Fibroblast of lung (primary cell): ENCODE measurements around the gene UQCRQ. TPM values are rescaled to one million over a fixed set of nuclear protein-coding genes. Genes with fewer than 3 reads are reported as not detected.

Source experiments
- DNase-seq, 2 donors: peaks; one replicate each; pipeline versions ENCODE4 v3.0.0 to v3.0.0-alpha.2; 2010; ENCODE audit warnings: low read depth in 2 of 2
- H2AFZ ChIP-seq: 2 replicates; pipeline ENCODE4 v1.5.1; 2012; ENCODE audit warnings: low read length, control low read depth, inconsistent platforms
- H3K27ac ChIP-seq: 2 replicates; pipeline ENCODE4 v1.5.1; 2011; ENCODE audit warnings: low read length, control low read depth; ENCODE audit not compliant: insufficient read depth
- H3K27me3 ChIP-seq: 2 replicates; pipeline ENCODE4 v1.5.1; 2011; ENCODE audit warnings: mild to moderate bottlenecking, low read length; ENCODE audit not compliant: control insufficient read depth, insufficient read depth
- H3K36me3 ChIP-seq: 2 replicates; pipeline ENCODE4 v1.5.1; 2011; ENCODE audit warnings: low read length; ENCODE audit not compliant: control insufficient read depth, insufficient read depth
- H3K4me1 ChIP-seq: 2 replicates; pipeline ENCODE4 v1.5.1; 2011; ENCODE audit warnings: low read length; ENCODE audit not compliant: control insufficient read depth, insufficient read depth; ENCODE audit errors: extremely low read depth
- H3K4me2 ChIP-seq: 2 replicates; pipeline ENCODE4 v1.5.1; 2011; ENCODE audit warnings: low read length, control low read depth; ENCODE audit not compliant: insufficient read depth; ENCODE audit errors: extremely low read depth
- H3K4me3 ChIP-seq, 4 experiments: fragments of 200-600 bp in 1 of 4; sonication (generic) in 1 of 4; replicated peaks in 1 of 4; 2 replicates each; pipeline ENCODE4 v1.5.1; 2011 to 2016; ENCODE audit warnings: low read length in 4 of 4, low read depth in 3 of 4, mild to moderate bottlenecking in 3 of 4, control low read depth in 2 of 4, inconsistent platforms in 1 of 4, mixed read lengths in 1 of 4; ENCODE audit not compliant: insufficient read depth in 1 of 4; ENCODE audit errors: control extremely low read depth in 1 of 4
- H3K79me2 ChIP-seq: 2 replicates; pipeline ENCODE4 v1.5.1; 2012; ENCODE audit warnings: mild to moderate bottlenecking, low read length, inconsistent platforms; ENCODE audit not compliant: control insufficient read depth, insufficient read depth
- H3K9ac ChIP-seq: 2 replicates; pipeline ENCODE4 v1.5.1; 2011; ENCODE audit warnings: mild to moderate bottlenecking, low read length, control low read depth; ENCODE audit not compliant: insufficient read depth
- H3K9me3 ChIP-seq: 2 replicates; pipeline ENCODE4 v1.5.1; 2012; ENCODE audit warnings: low read depth, low read length; ENCODE audit not compliant: control insufficient read depth, insufficient read depth
- H4K20me1 ChIP-seq: 2 replicates; pipeline ENCODE4 v1.5.1; 2011; ENCODE audit warnings: low read length; ENCODE audit not compliant: control insufficient read depth, insufficient read depth; ENCODE audit errors: extremely low read depth
- EZH2 ChIP-seq: IDR thresholded peaks from 2 replicates; pipeline ENCODE4 v1.5.1; 2012; ENCODE audit warnings: low read length, control low read depth, mild to moderate bottlenecking; ENCODE audit errors: missing control alignments
- polyA plus RNA-seq, 2 donors: library from polyadenylated mRNA; depleted of rRNA in 1 of 2; stranded (reverse) in 1 of 2; unstranded in 1 of 2; fragments of >200 nt; gene quantifications; 2 replicates each; pipeline ENCODE4 v1.2.1, GENCODE V29; 2011 to 2012; ENCODE audit warnings: missing spikeins in 1 of 2
- total RNA-seq: library from RNA; depleted of rRNA; stranded (reverse); fragments of >200 nt; gene quantifications from 2 replicates; pipeline ENCODE4 v1.2.1, GENCODE V29; 2014
- TF ChIP-seq, protein P1 (sequence below), 2 donors: IDR thresholded peaks in 1 of 2; conservative IDR thresholded peaks in 1 of 2; 1 replicate in 1 of 2; 2 replicates in 1 of 2; pipeline ENCODE4 v1.5.1; 2011 to 2012; ENCODE audit warnings: low read length in 2 of 2, control low read depth in 1 of 2, inconsistent platforms in 1 of 2, low read depth in 1 of 2, mild to moderate bottlenecking in 1 of 2

UQCRQ gene
- total and polyA plus RNA-seq, 2 donors (not counting 1 experiment from before 2014, with no cell fraction given) = 112 to 157 TPM

GRCh38 chr5:132856011-132856410 lies 10.4 kb upstream of the UQCRQ start:
- no peaks in the 10 kb centered on the region for H4K20me1 ChIP-seq
- H3K27me3 ChIP-seq = no peaks in the 10 kb centered on the region
- H3K27ac ChIP-seq = no peak overlapping the region
- no peak overlapping the region for H3K4me3 ChIP-seq
- no peak overlapping the region for H3K9ac ChIP-seq
- no peak for TF ChIP-seq EZH2
- TF ChIP-seq, protein P1, sequence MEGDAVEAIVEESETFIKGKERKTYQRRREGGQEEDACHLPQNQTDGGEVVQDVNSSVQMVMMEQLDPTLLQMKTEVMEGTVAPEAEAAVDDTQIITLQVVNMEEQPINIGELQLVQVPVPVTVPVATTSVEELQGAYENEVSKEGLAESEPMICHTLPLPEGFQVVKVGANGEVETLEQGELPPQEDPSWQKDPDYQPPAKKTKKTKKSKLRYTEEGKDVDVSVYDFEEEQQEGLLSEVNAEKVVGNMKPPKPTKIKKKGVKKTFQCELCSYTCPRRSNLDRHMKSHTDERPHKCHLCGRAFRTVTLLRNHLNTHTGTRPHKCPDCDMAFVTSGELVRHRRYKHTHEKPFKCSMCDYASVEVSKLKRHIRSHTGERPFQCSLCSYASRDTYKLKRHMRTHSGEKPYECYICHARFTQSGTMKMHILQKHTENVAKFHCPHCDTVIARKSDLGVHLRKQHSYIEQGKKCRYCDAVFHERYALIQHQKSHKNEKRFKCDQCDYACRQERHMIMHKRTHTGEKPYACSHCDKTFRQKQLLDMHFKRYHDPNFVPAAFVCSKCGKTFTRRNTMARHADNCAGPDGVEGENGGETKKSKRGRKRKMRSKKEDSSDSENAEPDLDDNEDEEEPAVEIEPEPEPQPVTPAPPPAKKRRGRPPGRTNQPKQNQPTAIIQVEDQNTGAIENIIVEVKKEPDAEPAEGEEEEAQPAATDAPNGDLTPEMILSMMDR (conservative IDR thresholded peaks at IDR 0.05 in 1 of 2, IDR thresholded peaks at IDR 0.05 in 1 of 2; ENCODE audit: low read depth in 1 of 2, low read length in 2 of 2) = no peak
- H3K4me1 ChIP-seq = peaks cover 4% of the 10 kb centered on the region
- H2AFZ ChIP-seq = no peak overlapping the region
- no peaks in the 10 kb centered on the region for H3K79me2 ChIP-seq
- DNase-seq = no peak
- H3K9me3 ChIP-seq = no peaks in the 10 kb centered on the region
- no peaks in the 10 kb centered on the region for H3K36me3 ChIP-seq
- no peak overlapping the region for H3K4me2 ChIP-seq

GRCh38 chr5:132859889-132860437 lies 6.5 kb upstream of the UQCRQ start:
- Histone ChIP-seq H2AFZ (no peak overlapping the region), H4K20me1 (no peaks in the 10 kb centered on the region), H3K36me3 (no peaks in the 10 kb centered on the region), H3K4me1 (peaks cover 4% of the 10 kb centered on the region), H3K27ac (no peak overlapping the region), H3K4me2 (no peak overlapping the region), H3K4me3 (no peak overlapping the region), H3K27me3 (no peaks in the 10 kb centered on the region), H3K9ac (no peak overlapping the region), H3K9me3 (no peaks in the 10 kb centered on the region), H3K79me2 (no peaks in the 10 kb centered on the region)
- TF ChIP-seq, protein P1 (conservative IDR thresholded peaks at IDR 0.05 in 1 of 2, IDR thresholded peaks at IDR 0.05 in 1 of 2; ENCODE audit: low read depth in 1 of 2, low read length in 2 of 2) = no peak
- TF ChIP-seq EZH2 = no peak
- DNase-seq = no peak

DNA sequence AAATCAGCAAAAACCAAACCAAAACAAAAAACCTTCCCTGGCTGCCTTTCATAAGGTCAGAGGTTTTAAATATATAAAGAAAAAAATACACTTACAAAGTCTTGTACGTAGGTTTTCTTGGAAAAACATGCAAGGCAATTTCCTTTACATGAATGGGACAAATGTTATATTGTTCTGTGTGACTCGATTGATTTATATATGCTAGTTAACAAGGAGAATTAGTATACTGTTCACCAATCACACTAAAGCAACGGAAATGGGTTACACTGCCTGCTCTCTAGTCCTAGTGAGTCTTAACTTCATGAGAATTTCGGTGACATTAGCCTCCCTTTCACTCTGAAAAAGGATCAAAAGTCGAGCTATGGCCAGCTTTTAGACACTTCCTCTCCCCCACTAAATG lies 5.7 kb upstream of the UQCRQ start:
- H3K4me1 ChIP-seq = peaks cover 4% of the 10 kb centered on the region
- no peaks in the 10 kb centered on the region for H3K79me2 ChIP-seq
- H4K20me1 ChIP-seq = no peaks in the 10 kb centered on the region
- DNase-seq = no peak
- no peak overlapping the region for H3K4me2 ChIP-seq
- H2AFZ ChIP-seq = no peak overlapping the region
- no peak overlapping the region for H3K27ac ChIP-seq
- H3K9ac ChIP-seq = no peak overlapping the region
- no peaks in the 10 kb centered on the region for H3K36me3 ChIP-seq
- no peak overlapping the region for H3K4me3 ChIP-seq
- TF ChIP-seq, protein P1 (conservative IDR thresholded peaks at IDR 0.05 in 1 of 2, IDR thresholded peaks at IDR 0.05 in 1 of 2; ENCODE audit: low read depth in 1 of 2, low read length in 2 of 2) = no peak
- TF ChIP-seq EZH2 = no peak
- H3K27me3 ChIP-seq = no peaks in the 10 kb centered on the region
- no peaks in the 10 kb centered on the region for H3K9me3 ChIP-seq
